OCI-M2 (cell line): ENCODE data around the gene RNF112.
"Not testable (repeated sequence)": the region's sequence is repeated elsewhere in the genome, so short reads cannot be mapped to it uniquely, and the experiment has no call there.

Experiments used
- DNase-seq: peaks from one replicate; lab custom pipeline; 2025; ENCODE audit not compliant: unreplicated experiment; lab: John Stamatoyannopoulos, UW

Gene RNF112

DNA sequence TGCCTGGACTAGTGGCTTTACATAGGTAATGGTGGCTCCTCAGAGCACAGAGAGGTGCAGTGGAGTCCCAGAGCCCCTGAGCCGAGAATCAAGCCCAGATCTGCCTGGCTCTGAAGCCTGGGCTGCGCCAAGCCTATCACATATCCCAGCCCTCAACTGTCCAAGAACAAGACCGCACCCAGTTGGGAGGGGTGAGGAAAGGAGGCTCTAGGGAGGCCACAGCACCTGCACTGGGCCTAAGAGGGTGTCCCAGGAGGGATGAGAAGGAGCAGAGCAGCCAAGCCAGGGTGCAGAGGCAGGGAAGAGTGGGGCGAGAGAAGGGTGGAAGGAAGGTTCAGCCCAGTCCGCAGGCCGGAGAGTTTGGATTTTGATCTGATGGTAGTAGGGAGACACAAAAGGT is 941 bp upstream of the RNF112 start:
- no peak for DNase-seq

DNA sequence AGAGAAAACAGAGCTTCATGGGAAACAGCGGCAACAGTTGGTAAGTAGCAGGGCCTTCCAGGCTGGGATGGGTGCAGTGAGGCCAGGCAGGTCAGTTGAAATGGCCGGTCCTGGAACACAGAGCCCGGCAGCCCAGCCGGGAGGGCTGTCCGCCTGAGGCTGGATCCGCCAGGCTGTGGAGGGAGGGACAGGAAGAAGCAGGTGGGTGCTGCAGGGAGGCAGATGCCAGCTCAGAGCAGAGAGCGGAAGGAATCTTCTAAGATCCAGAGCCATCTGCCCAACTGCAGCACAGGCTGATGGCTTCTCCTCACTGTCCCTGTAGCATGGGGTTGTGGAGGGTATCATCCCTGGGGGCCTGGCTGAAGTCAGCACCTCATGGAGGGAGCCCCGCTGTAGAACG is 599 bp downstream of the RNF112 start:
- DNase-seq = no peak

DNA sequence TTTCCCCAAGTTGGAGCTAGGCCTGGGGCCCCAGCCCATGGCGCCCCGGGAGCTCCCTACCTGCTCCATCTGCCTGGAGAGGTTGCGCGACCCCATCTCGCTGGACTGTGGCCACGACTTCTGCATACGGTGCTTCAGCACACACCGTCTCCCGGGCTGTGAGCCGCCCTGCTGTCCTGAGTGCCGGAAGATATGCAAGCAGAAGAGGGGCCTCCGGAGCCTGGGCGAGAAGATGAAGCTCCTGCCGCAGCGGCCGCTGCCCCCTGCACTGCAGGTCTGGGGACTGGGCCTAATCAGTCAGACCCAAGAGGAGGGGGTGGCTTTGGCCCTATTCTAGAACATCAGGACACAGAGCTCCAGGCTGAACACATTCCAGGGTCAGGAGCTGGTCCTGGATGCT is 1.5 kb downstream of the RNF112 start:
- no peak for DNase-seq

DNA sequence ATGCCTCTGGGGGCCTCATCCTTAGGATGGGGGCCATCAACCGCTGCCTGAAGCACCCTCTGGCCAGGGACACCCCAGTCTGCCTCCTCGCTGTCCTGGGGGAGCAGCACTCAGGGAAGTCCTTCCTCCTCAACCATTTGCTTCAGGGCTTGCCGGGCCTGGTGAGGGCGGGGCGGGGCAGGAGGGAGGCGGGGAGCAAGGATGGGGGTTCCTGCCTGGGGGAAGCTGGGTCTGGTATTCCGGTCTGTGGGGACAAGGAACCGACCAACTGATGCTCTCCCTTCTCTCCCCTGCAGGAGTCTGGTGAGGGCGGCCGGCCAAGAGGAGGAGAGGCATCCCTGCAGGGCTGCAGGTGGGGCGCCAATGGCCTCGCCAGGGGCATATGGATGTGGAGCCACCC is 2.0 kb downstream of the RNF112 start:
- no peak for DNase-seq

DNA sequence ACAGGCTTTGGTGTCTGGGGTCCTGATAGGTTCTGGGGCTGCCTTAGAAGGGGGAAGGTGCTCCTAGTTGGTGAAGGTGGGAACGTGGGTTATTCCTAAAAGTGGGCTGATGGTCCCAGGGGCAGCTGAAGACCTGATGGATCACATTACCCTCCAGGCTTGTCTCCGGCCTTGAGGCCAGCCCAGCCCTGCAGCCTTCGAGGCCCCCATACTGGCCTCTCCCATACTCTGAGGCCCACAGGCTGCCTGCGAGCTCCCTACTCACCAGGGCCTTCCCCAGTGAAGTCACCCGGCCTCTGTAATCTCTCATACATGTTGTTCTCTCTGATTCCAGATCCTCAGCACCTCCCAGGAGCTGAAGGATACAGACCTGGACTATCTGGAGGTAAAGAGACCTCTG is 2.7 kb downstream of the RNF112 start:
- DNase-seq = no peak

DNA sequence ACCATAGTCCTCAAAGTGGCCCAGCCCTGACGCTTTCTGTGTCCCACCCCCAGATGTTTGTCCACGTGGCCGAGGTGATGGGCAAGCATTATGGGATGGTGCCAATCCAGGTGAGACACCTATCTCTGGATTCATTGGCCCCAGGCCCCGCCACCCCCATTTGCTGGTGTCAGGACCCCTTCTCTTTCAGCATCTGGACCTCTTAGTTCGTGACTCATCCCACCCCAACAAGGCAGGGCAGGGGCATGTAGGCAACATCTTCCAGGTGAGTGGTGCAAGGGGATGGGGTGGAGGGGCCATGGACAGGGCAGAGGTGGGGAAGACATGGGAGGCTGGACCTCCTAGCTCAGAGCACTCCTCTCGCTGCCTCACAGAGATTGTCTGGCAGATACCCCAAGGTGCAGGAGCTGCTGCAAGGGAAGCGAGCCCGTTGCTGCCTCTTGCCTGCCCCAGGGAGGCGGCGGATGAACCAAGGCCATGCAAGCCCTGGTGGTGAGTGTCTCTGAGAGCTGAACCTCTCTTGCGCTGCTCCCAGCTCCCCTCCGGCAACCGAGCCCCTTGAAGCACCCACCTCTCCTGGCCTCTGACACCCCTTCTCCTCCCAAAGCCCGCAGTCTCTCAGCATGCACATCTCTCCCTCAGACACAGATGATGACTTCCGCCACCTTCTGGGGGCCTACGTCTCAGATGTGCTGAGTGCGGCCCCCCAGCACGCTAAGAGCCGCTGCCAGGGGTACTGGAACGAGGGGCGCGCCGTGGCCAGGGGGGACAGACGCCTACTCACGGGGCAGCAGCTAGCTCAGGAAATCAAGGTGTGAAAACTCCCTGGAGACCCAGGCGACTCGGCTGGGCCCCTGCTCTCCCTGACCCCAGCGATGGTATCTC is 3.6 kb downstream of the RNF112 start:
- no peak for DNase-seq

DNA sequence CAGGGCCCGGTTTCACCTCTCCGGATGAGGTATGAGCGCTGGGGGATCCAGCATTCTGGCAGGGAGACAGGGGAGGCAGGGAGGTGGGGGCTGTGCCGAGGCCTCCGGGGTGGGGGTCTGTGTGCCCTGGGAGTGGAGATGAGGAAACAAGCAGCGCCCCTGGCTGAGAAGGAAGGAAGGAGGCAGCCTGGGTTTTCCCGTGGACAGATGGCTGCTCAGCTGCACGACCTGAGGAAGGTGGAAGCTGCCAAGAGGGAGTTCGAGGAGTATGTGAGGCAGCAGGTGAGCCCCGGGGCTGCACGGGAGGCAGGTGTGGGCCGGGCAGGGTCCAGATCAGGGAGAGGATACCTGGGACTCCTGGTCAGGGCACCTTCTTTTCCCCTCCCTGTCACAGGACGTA is 4.3 kb downstream of the RNF112 start:
- DNase-seq = no peak

DNA sequence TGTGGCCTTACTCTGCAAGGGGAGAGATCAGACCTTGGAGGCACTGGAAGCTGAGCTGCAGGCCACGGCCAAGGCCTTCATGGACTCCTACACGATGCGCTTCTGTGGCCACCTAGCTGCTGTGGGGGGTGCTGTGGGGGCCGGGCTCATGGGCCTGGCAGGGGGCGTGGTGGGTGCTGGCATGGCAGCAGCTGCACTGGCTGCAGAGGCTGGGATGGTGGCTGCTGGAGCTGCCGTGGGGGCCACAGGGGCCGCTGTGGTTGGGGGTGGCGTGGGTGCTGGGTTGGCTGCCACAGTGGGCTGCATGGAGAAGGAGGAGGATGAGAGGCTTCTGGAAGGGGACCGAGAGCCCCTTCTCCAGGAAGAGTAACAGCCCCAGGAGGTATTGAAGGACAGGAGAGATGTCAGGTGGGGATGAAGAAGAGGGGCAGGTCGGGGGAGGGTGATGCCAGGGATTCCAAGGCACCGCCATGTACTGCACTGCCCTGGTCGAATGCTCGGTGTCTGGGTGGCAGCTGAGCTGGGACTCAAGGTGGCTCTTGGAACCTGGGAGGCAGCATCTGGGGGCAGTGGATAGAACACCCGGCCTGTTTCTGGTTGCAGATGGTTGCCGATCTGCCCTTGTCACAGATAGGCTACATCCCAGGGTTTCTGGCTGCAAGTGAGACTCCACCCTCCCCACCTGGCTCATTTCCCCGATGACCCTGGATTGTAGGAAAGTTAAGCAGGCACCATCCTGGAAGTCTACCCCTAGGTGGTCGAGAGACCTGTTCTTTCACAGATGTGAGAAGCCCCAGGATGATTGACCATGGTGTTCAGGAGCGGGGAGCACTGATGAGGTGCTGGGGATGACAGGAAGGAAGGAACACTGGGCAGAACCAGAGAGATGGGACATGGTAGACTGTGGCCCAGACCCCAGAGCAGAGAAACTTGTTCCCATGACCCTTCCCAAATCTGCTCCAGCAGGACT is 5.1 kb downstream of the RNF112 start:
- no peak for DNase-seq

DNA sequence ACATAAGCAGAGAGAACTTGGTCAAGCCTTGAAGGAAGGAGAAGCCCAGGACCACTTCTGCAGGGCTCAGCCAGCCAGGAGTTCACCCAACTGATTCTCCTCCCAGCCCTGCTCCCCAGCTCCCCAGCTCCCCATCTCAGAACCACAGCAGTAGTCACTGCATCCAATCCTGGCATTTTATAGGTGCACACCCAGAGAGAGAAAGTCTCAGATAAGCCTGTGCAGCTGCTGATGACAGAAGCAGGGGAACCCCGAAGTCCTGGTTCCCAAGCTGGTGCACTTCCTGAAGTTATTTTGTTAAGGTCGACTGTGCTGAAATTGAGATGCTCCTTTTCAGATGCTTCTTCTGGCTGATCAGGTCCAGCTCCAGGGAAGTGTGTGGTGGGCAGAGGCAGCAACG is 6.6 kb downstream of the RNF112 start:
- no peak for DNase-seq

DNA sequence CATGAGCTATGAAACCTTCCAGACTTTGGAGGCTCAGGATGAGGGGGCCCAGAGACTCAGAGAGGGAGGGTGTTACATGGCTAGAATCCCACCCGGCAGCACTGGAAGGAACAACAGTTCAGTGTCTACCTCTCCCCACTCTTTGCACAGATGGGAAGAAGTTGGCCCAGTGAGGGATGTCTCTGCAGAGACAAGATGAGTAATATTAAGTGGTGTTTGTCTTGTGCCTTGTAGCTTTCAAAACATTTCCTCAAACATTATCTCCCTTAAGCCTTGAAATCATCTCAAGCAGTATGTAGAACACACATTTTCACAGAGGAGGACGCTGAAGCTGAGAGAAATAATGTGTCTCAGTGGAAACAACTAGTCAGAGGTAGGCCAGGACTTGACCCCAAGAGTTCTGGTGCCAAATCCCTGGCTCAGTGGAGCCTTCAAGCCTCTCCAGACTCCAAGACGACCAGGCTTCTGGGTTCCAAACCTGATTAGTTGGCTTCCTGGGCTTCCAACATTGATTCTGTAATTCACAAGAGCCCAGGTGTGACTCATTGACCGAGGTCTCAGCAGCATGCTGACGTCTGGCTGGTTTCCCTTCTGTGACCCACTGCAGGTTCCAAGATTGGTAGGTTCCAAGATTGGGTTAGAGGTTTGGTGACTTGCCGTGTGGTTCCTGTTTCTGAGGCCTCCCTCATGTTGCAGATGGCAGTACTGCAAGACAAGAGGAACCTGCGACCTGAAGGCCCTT is 7.4 kb downstream of the RNF112 start:
- no peak for DNase-seq

DNA sequence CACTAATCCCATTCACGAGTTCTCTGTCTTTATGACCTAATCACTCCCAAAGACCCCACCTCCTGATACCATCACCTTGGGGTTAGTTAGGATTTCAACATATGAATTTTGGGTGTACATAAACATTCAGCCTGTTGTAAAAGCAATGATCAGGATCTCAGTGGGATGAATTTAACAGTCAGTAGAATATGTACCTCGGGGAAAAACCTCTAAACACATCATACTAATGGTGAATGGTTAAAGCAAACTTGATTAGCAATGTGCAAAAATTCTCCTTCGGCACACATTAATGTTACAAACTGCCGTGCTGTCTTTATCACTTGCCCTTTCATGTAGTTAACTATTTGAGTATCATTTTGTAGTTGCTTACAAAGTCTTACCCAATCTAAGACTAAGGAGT is 10.2 kb downstream of the RNF112 start:
- no peak for DNase-seq

DNA sequence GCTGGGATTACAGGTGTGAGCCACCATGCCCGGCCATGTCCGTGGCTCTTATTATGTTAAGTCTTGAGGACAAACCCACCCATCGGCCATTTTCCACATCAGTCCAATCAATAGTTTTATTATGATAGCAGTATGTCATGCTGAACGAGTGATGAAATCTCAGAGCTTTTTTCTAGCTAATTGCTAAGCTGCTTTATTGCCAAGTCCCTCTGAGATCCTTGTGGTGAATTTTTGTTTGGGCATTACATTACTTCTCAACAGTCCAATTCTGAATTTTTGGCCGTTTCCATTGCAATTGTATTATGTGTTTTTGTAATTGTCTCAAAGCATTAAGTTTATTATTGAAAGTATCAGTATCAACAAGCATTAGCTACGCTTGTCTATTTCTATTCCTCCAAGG is 10.9 kb downstream of the RNF112 start:
- no peak for DNase-seq

DNA sequence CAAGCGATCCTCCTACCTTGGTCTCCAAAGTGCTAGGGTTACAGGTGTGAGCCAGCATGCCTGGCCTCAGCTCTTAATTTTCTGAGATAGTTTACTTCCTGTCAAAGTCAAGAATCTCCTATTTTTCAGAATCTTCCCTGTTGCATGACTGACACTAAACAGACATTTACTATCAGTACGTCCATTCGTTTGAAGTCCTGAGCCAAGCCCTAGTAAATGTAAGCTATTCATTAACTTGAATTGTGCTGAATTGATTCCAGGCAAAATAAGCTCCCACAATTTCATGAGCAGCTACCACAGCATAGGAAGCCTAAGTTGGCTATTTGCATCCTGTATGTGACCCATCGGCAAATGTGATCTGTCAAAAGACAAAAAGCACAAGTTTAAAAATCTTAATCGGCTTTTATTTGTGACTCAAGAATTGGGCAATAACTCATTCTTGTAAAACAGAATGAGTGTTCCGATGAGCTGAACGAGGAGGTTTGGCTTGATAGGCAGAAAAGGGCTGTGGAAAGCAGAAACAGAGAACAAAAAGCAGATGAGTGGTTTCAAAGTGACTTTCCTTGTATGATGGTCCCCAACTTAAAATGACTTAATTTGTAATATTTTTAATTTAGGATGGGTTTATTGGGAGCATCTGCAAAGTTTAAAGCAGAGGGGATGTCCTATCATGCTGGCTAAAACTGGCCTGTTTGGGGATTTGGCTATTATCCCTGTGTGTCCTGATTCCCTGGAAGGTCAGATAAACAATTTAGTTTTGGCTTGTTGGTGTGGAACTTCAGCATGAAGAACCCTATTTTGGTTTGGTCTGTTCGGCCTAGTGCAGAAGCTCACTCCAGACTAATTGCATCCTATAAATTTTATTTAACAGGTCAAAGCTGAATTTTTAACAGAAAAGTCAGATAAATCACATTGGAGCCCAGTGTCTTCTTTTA is 14.2 kb downstream of the RNF112 start:
- no peak for DNase-seq

DNA sequence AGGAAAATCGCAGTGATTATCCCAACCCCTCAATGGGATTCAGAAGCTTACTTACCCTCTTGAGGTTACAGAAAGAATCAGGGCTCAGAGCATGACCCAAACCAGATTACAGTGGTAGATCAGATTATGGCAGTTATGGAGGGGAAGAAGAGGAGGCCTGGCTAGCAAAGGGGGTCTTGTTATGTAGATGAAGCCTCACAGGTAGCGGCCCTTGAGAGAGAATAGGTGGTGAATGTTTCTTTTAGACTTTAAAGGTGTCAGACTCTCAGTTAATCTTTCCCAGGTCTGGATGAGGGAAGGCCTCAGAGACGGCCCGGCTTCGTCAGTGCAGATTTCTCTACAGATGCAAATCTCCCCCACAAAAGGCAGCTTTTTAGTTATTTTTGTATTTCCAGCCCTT is 15.6 kb downstream of the RNF112 start:
- no peak for DNase-seq

DNA sequence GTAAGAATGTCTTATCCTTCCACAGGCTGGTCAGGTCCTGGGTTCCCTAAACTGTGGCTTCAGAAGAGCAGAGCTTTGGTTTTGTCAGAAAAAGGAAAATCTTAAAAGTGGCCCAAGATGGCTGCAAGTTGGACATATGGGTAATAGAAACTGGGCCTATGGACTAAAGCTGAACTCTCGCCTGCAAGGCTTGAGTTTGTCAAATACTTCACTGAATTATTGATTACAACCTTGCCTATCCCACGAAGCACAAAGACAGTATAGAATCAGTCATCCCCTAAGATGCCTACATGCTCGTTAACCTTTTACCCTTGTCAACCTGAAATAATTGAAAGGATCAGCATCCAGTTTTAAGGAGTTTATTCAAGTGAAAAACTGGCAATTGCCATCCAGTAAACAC is 20.7 kb downstream of the RNF112 start:
- no peak for DNase-seq

DNA sequence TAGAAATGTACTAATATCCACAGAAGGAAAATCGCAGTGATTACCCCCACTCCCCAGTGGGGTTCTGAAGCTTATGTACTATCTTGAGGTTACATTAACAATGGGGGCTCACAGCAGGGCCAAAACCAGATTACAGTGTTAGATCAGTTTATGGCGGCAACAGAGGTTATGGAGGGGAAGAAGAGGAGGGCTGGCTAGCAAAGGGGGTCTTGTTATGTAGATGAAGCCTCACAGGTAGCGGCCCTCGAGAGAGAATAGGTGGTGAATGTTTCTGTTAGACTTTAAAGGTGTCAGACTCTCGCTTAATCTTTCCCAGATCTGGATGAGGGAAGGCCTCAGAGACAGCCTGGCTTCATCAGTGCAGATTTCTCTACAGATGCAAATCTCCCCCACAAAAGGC is 22.2 kb downstream of the RNF112 start:
- no peak for DNase-seq

DNA sequence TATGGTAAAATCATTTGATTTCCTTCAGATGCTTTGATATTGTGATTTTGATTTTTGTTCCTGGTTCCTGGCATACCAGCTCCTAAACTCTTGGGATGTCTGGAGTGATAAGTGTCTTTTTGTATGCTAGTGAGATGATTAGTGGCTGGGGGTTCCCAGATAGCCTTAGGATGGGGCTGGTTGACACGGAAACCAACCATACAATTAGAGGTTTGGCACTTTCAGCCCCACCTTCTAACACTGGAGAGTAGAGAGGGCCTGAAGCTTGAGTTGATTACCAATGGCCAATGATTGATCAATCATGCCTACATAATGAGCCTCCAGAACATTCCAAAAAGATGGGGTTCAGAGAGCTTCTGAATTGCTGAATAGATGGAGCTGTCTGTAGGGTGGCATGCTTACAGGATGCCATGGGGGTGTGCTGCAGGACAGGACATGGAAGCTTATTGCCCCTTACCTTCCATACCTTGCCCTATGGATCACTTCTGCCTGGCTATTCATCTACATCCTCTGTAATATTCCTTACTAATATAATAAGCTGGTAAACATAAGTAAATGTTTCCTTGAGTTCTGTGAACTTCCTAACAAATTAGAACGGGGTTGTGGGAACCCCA is 22.8 kb downstream of the RNF112 start:
- DNase-seq = no peak

DNA sequence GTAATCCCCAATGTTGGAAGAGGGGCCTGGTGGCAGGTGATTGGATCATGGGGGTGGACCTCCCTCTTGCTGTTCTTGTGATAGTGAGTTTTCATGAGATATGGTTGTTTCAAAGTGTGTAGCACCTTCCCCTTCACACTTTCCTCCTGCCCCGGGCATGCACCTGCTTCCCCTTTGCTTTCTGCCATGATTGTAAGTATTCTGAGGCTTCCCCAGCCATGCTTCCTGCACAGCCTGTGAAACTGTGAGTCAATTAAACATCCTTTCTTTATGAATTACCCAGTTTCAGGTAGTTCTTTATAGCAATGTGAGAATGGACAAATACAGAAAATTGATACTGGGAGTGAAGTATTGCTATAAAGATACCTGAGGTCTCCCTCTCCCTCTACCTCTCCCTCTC is 29.4 kb downstream of the RNF112 start:
- no peak for DNase-seq

DNA sequence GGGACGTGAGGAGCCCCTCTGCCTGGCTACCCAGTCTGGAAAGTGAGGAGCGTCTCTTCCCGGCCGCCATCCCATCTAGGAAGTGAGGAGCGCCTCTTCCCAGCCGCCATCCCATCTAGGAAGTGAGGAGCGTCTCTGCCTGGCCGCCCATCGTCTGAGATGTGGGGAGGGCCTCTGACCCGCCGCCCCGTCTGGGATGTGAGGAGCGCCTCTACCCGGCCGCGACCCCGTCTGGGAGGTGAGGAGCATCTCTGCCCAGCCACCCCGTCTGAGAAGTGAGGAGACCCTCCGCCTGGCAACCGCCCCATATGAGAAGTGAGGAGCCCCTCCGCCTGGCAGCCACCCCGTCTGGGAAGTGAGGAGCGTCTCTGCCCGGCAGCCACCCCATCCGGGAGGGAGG is 30.3 kb downstream of the RNF112 start:
- not testable (repeated sequence) for DNase-seq

DNA sequence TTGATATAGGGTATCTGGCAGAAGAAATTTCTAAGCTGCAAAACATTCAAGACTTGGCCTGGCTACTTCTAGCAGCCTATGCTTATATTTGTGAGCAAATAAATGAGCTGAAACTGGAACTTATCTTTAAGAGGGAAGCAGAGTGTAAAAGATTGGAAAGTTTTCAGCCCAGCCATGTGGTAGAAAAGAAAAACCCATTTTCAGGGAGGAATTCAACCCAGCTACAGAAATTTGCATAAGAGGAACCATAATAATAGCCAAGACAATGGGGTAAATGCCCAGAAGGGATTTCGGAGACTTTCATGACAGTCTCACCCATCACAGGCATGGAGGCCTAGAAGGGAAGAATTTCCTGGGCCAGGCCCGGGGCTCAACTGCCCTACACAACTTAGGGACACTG is 31.7 kb downstream of the RNF112 start:
- DNase-seq = no peak
